HK-2 (cell line): ENCODE data around the gene GDPGP1.
"Not testable (repeated sequence)": the region's sequence is repeated elsewhere in the genome, so short reads cannot be mapped to it uniquely, and the experiment has no call there.

Experiments used
- DNase-seq: peaks from one replicate; pipeline ENCODE4 v3.0.0-alpha.2; 2018; ENCODE audit not compliant: unreplicated experiment

Gene GDPGP1

GRCh38 chr15:90225504-90226234 lies 8.3 kb upstream of the GDPGP1 start:
- DNase-seq, result no peak

DNA sequence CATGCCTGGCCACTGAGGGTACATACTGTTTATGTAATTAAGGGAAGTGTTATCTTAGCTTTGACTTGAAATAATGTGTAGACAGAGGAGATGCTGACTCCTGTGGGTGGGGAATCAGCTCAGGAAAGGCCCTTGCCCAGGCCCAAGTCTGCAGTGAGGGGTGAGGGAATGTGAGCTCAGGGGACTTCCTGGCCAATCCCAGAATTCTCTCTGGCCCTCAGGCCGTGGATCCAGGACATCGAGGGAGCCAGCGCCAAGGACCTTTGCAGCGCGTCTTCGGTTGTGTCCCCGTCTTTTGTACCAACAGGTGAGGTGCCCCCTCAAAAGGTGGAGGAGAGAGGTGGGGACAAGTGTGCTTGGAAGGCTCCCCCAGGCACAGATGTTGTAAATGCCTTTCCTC lies 6.7 kb upstream of the GDPGP1 start:
- no peak for DNase-seq

- no peak for DNase-seq
Measured at GRCh38 chr15:90227816-90228772, 5.9 kb upstream of the GDPGP1 start.

- no peak for DNase-seq
Measured at GRCh38 chr15:90228960-90229359, 5.0 kb upstream of the GDPGP1 start.

GRCh38 chr15:90230071-90230494 lies 3.9 kb upstream of the GDPGP1 start:
- no peak for DNase-seq

DNA sequence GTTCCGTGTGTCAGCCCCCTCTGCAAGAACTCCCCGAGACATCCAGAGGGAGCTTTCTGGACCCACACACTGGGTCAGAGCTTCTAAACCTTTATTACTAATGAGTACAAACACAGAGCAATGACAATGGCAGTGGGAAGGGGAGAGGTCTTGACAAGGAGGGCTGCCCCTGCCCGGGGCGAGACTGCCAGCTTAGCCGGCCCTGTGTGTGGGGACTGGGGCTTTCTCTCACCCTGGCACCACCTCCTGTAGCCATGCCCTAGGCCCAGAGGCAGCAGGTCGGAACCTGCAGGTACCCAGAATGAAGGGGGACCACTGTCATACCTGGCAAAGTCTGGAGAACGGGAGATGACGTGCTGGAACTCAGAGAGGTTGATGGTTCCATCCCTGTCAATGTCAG lies 3.4 kb upstream of the GDPGP1 start:
- DNase-seq, result no peak

DNA sequence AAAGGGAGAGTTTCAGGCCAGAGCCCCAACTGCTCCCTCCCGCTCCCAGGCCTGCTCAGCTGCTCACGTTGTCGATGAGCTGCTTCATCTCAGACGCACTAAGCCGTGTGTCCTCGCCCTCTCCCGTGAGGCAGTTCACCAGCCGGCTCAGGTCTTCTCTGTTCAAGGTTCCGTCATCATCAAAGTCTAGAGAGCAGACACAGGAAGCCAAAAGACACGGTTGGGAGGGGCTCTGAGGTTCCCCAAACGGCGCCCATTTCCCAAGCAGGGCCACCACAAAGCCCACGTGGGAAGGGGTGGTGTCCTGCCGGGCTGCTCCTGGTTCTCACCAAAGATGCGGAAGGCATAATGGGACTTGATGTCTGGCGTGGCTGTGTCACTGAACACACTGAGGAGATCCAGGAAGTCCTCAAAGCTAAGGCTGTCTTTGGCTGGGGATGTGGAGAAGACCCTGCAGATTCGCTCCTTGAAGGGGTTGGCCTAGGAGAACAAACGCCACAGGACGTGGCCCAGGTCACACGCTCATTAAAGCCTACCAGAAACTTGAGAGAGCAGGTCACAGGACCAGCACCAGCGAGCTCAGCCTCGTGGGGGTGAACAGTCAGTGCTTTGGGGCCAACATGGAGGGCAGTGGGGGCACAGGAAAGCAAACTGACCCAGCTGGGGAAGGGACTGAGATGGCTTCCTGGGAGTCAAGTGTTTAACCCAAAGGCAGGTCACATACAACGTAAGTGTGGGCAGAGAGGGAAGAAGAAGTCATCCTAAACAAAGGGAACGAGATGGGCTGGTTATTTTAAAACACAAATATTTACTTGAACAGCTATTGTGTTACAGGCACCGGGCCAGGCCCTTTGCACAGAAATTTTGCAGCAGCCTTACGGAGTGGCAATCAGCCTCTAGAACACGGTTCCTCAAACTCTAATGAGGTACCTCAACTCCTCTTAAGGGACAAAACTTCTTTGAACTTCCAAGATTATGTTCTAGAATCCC lies 2.7 kb upstream of the GDPGP1 start:
- DNase-seq, result no peak

DNA sequence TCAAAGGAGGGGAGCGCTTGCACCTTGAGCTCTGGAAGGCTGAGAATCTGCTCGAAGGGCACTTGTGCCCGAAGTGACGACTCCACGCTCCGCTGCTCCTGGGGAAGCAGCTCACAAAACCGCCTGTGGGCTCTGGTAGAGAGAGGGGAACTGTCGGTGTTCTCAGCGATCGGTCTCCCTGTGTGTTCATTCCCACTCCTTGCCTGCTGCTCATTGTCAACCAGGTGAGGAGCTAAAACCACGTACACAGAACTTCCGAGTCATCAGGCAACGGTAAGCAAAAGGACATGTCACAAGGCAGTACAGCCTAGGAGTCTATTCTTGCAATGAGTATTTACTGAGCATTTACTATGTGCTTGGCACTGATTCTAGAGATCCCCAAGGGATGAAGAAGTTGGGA lies 1.8 kb upstream of the GDPGP1 start:
- no peak for DNase-seq

DNA sequence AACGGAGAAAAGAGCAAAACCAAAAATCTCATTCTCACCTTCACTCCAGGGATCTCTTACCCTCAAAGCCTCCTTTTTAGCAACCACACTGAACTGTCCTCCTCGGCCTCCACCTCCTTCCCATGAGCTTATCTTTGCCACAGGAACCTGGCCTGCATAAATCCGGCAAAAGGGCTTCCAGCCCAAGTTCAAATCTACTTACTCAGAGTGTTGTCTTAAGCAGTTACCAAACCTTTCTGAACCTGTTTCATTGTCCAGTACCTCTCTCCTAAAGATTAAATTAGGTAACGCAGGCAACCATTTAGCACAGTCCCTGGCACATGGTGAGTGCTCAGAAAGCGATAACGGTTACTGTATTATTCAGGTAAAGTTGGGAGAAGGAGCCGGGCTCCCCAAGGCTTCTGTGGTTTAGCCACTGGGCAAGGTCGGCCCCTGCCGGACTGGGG lies 1.0 kb upstream of the GDPGP1 start:
- no peak for DNase-seq

GRCh38 chr15:90233387-90234095 lies 468 bp upstream of the GDPGP1 start, which contains the start of gene CIB1:
TSS of gene CIB1 (minus strand) at chr15:90233941. CDS start at chr15:90233885, 56 bp downstream.
- DNase-seq, result peak; percentile 94

DNA sequence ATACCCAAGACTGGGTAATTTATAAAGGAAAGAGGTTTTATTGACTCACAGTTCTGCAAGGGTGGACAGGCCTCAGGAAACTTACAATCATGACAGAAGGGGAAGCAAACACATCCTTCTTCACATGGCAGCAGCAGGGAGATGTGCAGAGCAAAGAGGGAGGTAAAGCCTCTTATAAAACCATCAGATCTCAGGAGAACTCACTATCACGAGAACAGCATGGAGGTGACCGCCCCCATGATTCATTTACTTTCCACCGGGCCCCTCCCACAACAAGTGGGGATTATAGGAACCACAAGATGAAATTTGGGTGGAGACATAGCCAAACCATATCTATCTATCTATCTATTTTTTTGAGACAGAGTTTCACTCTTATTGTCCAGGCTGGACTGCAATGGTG lies 5.4 kb downstream of the GDPGP1 start:
- no peak for DNase-seq

- DNase-seq, result no peak
Measured at GRCh38 chr15:90240856-90241255, 6.8 kb downstream of the GDPGP1 start.

DNA sequence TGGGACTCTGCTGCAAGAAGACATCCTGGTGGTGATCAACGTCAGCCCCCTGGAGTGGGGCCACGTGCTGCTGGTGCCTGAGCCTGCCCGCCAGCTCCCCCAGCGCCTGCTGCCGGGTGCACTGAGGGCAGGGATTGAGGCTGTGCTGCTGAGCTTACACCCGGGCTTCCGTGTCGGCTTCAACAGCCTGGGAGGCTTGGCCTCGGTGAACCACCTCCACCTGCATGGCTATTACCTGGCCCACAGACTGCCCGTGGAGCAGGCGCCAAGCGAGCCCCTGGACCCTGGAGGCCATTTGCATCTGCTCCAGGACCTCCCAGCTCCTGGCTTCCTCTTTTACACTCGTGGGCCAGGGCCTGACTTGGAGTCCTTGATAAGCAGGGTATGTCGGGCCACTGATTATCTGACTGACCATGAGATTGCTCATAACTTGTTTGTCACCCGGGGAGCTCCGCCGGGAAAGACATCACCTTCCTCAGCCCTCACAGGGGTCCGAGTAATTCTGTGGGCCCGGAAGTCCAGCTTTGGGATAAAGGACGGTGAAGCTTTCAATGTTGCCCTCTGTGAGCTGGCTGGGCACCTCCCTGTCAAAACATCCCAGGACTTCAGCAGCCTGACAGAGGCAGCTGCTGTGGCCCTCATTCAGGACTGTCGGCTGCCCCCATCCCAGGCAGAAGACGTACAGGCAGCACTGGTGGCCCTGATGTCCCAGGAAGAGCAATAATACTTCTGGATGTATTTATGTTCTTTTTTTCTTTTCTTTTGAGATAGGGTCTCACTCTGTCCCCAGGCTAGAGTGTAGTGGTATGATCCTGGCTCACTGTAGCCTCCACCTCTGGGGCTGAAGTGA lies 7.6 kb downstream of the GDPGP1 start:
- DNase-seq, result no peak

- no peak for DNase-seq
Measured at GRCh38 chr15:90243943-90244639, 10.1 kb downstream of the GDPGP1 start.

DNA sequence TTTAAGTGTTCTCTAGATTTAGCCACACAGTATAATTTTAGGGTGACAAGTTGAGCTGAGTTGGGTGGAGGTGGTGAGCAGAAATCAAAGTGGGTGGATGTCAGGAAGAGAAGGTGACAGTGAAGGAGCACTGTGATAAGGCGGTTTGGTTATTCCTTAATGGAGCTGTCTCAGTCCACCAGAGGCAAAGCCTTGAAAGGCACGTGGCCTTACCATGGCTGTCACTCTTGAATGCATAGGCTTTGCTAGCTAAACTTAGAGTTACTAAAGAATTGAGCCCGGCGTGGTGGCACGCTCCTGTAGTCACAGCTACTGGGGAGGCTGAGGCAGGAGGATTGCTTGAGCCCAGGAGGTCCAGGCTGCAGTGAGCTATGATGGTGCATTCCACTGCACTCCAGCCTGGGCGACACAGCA lies 14.8 kb downstream of the GDPGP1 start:
- DNase-seq, result no peak

DNA sequence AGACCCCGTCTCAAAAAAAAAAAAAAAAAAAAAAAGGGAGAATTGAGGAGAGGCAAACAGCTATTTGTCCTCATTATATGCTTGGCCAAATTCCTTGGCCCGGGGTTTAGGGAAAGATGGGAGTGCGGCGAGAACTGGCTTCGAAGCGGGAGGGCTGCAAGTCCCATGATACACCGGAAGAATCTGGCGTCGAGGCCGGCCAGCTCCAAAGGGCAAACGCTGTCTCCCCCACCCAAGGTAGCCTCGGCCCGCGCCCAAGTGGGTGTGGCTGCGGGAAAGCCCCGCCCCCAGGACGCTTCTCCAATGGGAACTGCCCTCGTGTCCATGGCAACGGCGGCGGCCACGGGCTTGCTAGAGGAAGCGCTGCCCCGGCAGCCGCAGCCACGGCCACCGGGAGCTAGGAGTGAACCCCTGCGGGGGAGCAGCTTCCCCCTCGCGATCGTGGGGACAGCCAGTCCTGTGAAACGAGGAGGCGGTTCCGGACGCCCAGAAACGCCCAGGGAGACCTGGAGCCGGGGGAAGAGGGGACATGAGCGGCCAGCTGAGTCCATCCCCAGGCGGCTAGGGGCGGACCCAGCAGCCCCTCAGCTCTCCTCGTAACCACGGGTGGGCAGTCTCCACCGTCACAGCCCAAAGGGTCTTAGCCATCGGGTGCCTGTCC lies 15.3 kb downstream of the GDPGP1 start, which contains the start of gene TTLL13:
Gene TTLL13, plus strand, starts transcription at position 354 of the 661 bp plus-strand sequence. CDS start 1,075 bp downstream, outside the sequence.
- DNase-seq, result peak; percentile 88

DNA sequence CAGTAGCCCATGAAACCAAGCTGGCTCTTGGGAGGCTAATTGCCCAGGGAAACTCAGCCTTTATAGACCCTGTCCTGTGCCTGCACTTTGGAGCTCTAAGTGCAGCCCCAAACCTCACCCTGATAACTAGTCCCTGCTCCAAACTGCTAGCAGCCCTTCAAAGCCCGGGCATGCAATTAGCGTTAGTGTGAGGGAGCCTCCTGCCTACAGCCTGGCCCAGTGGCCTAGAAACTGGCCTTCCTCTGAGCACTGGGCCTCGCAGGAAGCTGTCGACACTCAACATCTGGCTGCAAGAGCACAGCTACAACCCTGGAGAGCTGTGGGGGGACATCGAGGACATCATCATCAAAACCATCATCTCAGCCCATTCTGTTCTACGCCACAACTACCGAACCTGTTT lies 23.8 kb downstream of the GDPGP1 start:
- DNase-seq, result no peak

GRCh38 chr15:90259524-90259923 lies 25.5 kb downstream of the GDPGP1 start:
- DNase-seq, result no peak

DNA sequence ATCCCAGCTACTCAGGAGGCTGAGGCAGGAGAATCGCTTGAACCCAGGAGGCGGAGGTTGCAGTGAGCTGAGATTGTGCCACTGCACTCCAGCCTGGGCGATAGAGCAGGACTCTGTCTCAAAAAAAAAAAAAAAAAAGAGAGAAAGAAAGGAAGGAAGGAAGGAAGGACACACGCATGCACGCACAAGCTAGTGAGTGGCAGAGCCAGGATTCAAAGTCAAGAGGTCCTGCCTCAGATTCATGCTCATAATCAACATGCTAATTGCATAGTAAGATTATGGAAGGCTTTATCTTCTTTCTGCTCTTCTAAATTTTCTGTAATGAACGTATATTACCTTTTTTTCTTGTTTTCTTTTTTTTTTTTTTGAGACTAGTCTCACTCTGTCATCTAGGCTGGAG lies 26.7 kb downstream of the GDPGP1 start:
- not testable (repeated sequence) for DNase-seq
